Measurements from ENCODE around the gene COL8A2. TPM values are rescaled to one million over a fixed set of nuclear protein-coding genes. Genes with fewer than 3 reads are reported as not detected.

The COL8A2 gene
- total and polyA plus RNA-seq, 2 of the 4 experiments (the other 2 are of a cell fraction), result 0.54 to 1.1 TPM

DNA sequence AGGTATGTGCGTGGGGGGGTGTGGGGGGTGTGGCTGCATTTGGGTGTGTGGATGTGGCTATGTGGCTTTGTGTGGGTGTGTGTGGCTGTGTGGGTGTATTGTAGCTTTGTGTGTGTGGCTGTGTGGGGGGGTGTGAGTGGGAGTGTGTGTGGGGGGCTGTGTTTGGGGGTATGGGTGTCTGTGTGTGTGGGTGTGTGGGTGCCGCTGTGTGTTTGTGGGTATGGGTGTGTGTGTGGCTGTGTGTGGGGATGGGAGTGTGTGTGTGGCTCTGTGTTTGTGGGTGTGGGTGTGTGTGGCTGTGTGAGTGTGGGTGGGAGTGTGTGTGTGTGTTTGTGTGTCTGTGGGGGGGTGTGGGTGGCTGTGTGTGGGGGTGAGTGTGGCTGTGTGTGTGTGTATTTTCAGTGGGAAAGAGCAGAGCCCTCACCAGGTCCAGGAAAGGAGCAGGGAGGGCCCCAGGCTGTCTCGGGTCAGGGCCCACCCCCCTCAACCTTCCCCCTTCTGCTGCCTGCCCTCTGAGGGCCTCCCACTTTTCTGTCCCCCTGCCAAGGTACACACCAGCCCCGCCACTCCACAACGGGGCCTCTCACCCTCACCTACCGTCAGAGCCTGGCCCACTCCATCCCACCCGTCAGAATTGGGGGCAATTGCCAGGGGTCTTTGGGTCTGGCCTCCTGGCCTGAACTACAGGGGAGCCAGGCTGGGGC lies 1.9 kb upstream of the COL8A2 start:
- Histone ChIP-seq H3K14ac (replicated peaks; ENCODE audit: low read depth, low read length) (no peak overlapping the region), H3K79me1 (ENCODE audit: low read depth in 1 of 2, low read length in 2 of 2) (no peaks in the 10 kb centered on the region), H2AFZ (replicated peaks; ENCODE audit: low read length, poor library complexity) (peak overlapping the region; percentile 51), H3K27ac (ENCODE audit: insufficient read depth, low read length) (no peak overlapping the region), H3K9me3 (ENCODE audit: control insufficient read depth, insufficient read depth, low read length) (no peaks in the 10 kb centered on the region), H3K4me1 (ENCODE audit: control insufficient read depth, insufficient read depth, low read length) (no peaks in the 10 kb centered on the region; the same call in 1 of the 2 replicates), H3K4me2 (ENCODE audit: low read depth, low read length) (no peak overlapping the region), H2BK5ac (ENCODE audit: low read depth, low read length, poor library complexity, severe bottlenecking) (peak overlapping the region; percentile 82), H3K4ac (ENCODE audit: low read depth, low read length) (no peak overlapping the region; the same call in 1 of the 2 replicates), H3K23ac (ENCODE audit: low read depth, low read length) (no peak overlapping the region), H2BK20ac (ENCODE audit: low read depth, low read length) (no peak overlapping the region), H4K5ac (ENCODE audit: low read depth, low read length) (no peak overlapping the region; the same call in 1 of the 2 replicates), H3K18ac (ENCODE audit: low read depth, low read length) (no peak overlapping the region; the same call in 1 of the 2 replicates), H3K9ac (ENCODE audit: low read depth, low read length) (no peak overlapping the region), H3K27me3 (ENCODE audit: control insufficient read depth, insufficient read depth, low read length) (peaks cover 34% of the 10 kb centered on the region), H4K20me1 (ENCODE audit: insufficient read depth, low read length) (no peaks in the 10 kb centered on the region), H3K36me3 (ENCODE audit: control insufficient read depth, insufficient read depth, low read length) (no peaks in the 10 kb centered on the region), H3K56ac (ENCODE audit: extremely low read depth, insufficient read depth, low read length) (no peak overlapping the region), H4K8ac (ENCODE audit: low read depth in 2 of 2, low read length in 2 of 2) (no peak overlapping the region), H3K4me3 (ENCODE audit: insufficient read depth, low read depth, low read length) (no peak overlapping the region), H2BK15ac (ENCODE audit: low read depth, low read length) (no peak overlapping the region), H2AK9ac (replicated peaks; ENCODE audit: low read depth, low read length, poor library complexity) (peak overlapping the region; percentile 50), H2AK5ac (ENCODE audit: low read depth, low read length) (peak overlapping the region; percentile 50; the same call in 1 of the 2 replicates), H3K9me1 (ENCODE audit: insufficient read depth, low read length) (no peaks in the 10 kb centered on the region), H4K91ac (ENCODE audit: insufficient read depth, low read depth, low read length) (no peak overlapping the region), H2BK120ac (ENCODE audit: low read depth, low read length) (no peak overlapping the region)
- CTCF ChIA-PET, result interaction anchor here (1.0 kb wide), 1 partner anchor 23 kb away, joined by 4 read pairs; no protein-coding TSS in a partner anchor
- DNase-seq, result no peak
- intact Hi-C loops (cut with micrococcal nuclease), result no loop called here
- no TSS peak for BruUV-seq (replicated peaks)
- in situ Hi-C loops (cut with MboI; ENCODE audit: low sequenced_read_pairs), result no loop called here
- dilution Hi-C loops (cut with HindIII; ENCODE audit: low sequenced_read_pairs, unreplicated experiment), result no loop called here
- POLR2A ChIA-PET (ENCODE audit: unreplicated experiment), result no interaction called here
- TF ChIP-seq MXI1 (IDR thresholded peaks at IDR 0.05; ENCODE audit: borderline replicate concordance, low read depth, low read length) (no peak), BHLHE40 (IDR thresholded peaks at IDR 0.05; ENCODE audit: low read depth, low read length) (no peak), RFX5 (IDR thresholded peaks at IDR 0.05; ENCODE audit: low read depth, low read length) (no peak), RAD21 (IDR thresholded peaks at IDR 0.05; ENCODE audit: low read length) (no peak), RCOR1 (IDR thresholded peaks at IDR 0.05; ENCODE audit: insufficient replicate concordance, low read length) (no peak), POLR2A (IDR thresholded peaks at IDR 0.05; ENCODE audit: low read depth, low read length) (no peak), CEBPB (IDR thresholded peaks at IDR 0.05; ENCODE audit: low read depth, low read length) (no peak)
- TF ChIP-seq, protein P1, sequence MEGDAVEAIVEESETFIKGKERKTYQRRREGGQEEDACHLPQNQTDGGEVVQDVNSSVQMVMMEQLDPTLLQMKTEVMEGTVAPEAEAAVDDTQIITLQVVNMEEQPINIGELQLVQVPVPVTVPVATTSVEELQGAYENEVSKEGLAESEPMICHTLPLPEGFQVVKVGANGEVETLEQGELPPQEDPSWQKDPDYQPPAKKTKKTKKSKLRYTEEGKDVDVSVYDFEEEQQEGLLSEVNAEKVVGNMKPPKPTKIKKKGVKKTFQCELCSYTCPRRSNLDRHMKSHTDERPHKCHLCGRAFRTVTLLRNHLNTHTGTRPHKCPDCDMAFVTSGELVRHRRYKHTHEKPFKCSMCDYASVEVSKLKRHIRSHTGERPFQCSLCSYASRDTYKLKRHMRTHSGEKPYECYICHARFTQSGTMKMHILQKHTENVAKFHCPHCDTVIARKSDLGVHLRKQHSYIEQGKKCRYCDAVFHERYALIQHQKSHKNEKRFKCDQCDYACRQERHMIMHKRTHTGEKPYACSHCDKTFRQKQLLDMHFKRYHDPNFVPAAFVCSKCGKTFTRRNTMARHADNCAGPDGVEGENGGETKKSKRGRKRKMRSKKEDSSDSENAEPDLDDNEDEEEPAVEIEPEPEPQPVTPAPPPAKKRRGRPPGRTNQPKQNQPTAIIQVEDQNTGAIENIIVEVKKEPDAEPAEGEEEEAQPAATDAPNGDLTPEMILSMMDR (conservative IDR thresholded peaks at IDR 0.05; ENCODE audit: low read depth, low read length), result no peak
- TF ChIP-seq, protein P2, sequence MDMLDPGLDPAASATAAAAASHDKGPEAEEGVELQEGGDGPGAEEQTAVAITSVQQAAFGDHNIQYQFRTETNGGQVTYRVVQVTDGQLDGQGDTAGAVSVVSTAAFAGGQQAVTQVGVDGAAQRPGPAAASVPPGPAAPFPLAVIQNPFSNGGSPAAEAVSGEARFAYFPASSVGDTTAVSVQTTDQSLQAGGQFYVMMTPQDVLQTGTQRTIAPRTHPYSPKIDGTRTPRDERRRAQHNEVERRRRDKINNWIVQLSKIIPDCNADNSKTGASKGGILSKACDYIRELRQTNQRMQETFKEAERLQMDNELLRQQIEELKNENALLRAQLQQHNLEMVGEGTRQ (IDR thresholded peaks at IDR 0.05; ENCODE audit: low read depth, low read length), result no peak
- TF ChIP-seq, protein P3, sequence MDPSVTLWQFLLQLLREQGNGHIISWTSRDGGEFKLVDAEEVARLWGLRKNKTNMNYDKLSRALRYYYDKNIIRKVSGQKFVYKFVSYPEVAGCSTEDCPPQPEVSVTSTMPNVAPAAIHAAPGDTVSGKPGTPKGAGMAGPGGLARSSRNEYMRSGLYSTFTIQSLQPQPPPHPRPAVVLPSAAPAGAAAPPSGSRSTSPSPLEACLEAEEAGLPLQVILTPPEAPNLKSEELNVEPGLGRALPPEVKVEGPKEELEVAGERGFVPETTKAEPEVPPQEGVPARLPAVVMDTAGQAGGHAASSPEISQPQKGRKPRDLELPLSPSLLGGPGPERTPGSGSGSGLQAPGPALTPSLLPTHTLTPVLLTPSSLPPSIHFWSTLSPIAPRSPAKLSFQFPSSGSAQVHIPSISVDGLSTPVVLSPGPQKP (IDR thresholded peaks at IDR 0.05; ENCODE audit: borderline replicate concordance, low read depth, low read length), result no peak
- no peak for ATAC-seq (ENCODE audit: low read depth)
- 100% methylated on average over 2 of the region's 7 CpGs; no CpG with 5 or more reads in 1 of the 2 experiments for WGBS, 2 experiments (ENCODE audit: extremely low coverage in 2 of 2, insufficient read length in 1 of 2)
